ENCODE data around the gene ZNF727.
"Not testable (repeated sequence)": the region's sequence is repeated elsewhere in the genome, so short reads cannot be mapped to it uniquely, and the experiment has no call there.

- TF ChIP-seq CTCF (conservative IDR thresholded peaks at IDR 0.05; ENCODE audit: low read length); EZH2phosphoT487 (IDR thresholded peaks at IDR 0.05; ENCODE audit: borderline replicate concordance): not testable (repeated sequence)
Measured at GRCh38 chr7:64077837-64078698, 32.8 kb downstream of the ZNF727 start.

Measured in Loucy (cell line).